Heart right ventricle (tissue), 16 donors: ENCODE data around the gene GHRH. TPM values are rescaled to one million over a fixed set of nuclear protein-coding genes. Genes with fewer than 3 reads are reported as not detected.

Experiments
- ATAC-seq, 8 donors: fragments of 200-7000 bp; cut with Tn5 transposase; one replicate each; pipeline ENCODE4 v1.9.1; 2020; ENCODE audit warnings: mild to moderate bottlenecking in 8 of 8, moderate library complexity in 8 of 8, moderate number of reproducible peaks in 1 of 8
- DNase-seq, 2 donors: peaks; one replicate each; pipeline ENCODE4 v3.0.0-alpha.2; 2020
- H3K27ac ChIP-seq, 10 donors: fragments of 200-600 bp; sonication (generic) in 2 of 10; one replicate each; pipeline versions ENCODE4 v1.5.0 to v1.8.0; 2020 to 2022; ENCODE audit warnings: mild to moderate bottlenecking in 3 of 10
- H3K27me3 ChIP-seq, 7 donors: fragments of 200-600 bp; one replicate each; pipeline ENCODE4 v1.8.0; 2021 to 2022; ENCODE audit warnings: mild to moderate bottlenecking in 2 of 7
- H3K36me3 ChIP-seq, 9 donors: fragments of 200-600 bp; sonication (generic) in 1 of 9; one replicate each; pipeline versions ENCODE4 v1.5.0 to v1.8.0; 2020 to 2022; ENCODE audit warnings: mild to moderate bottlenecking in 2 of 9
- H3K4me1 ChIP-seq, 9 donors: fragments of 200-600 bp; sonication (generic) in 1 of 9; one replicate each; pipeline versions ENCODE4 v1.5.0 to v1.8.0; 2020 to 2022; ENCODE audit warnings: mild to moderate bottlenecking in 4 of 9
- H3K4me3 ChIP-seq, 10 donors: fragments of 200-600 bp; sonication (generic) in 2 of 10; one replicate each; pipeline versions ENCODE4 v1.5.0 to v1.8.0; 2020 to 2022; ENCODE audit warnings: mild to moderate bottlenecking in 7 of 10, moderate library complexity in 2 of 10
- H3K9me3 ChIP-seq, 11 donors: fragments of 200-600 bp in 10 of 11; sonication (generic) in 2 of 11; one replicate each; pipeline versions ENCODE4 v1.5.0 to v1.8.0; 2013 to 2022; ENCODE audit warnings: mild to moderate bottlenecking in 2 of 11, control low read depth in 1 of 11, moderate library complexity in 1 of 11
- WGBS, 2 donors: extraction: QIAGEN DNeasy Blood & Tissue Kit; methylation state at CpG; one replicate each; pipeline ENCODE4 v1.1.7; 2013; ENCODE audit warnings: inconsistent platforms in 1 of 2; 5-methylcytosine and 5-hydroxymethylcytosine counted together
- intact Hi-C, 10 donors: fragments of 100-400 bp; cut with DNase I; formaldehyde crosslinking; loops; one replicate each; pipeline versions ENCODE4 v1.11.1 to v1.14.2; 2022
- polyA plus RNA-seq, 2 donors: library from polyadenylated mRNA; stranded (reverse); fragments of 200-250 nt; gene quantifications; one replicate each; pipeline ENCODE4 v1.2.3, GENCODE V29; 2013
- total RNA-seq, 10 donors: library from RNA; stranded (reverse); fragmentation: NEBNext Ultra II Directional in 3 of 10; extraction: Animal tissue kit (Norgen Biotek cat#: 25700) in 3 of 10; gene quantifications; one replicate each; pipeline versions ENCODE4 v1.2.1 to v1.2.4, GENCODE V29; 2021 to 2023
- TF ChIP-seq, protein P1 (sequence below), 9 donors: fragments of 200-600 bp; sonication (generic) in 2 of 9; IDR thresholded peaks; one replicate each; pipeline versions ENCODE4 v1.5.0 to v1.8.0; 2021 to 2022; ENCODE audit warnings: antibody characterized with exemption in 9 of 9, mild to moderate bottlenecking in 5 of 9, moderate library complexity in 1 of 9
- donor health status: Arrhythmogenic right ventricular cardiomyopathy.
- donor health status: ischemic (EF 13 %, LVEDD 7.1; RV severe dilation, severe dysfunction).
- donor health status: healthy with polysubstance abuse.
- donor health status: DM: no; HTN: yes; CAD: no.
- donor health status: DM: no; HTN: no; CAD: no.
- donor health status: ischemic (EF 25% LVEDD 6.9; RV normal size, moderate dysfunction).
- donor health status: ischemic (EF 25% LVEDD 5.7; RV mildly dilated, moderate dysfunction).
- donor health status: healthy.
- donor health status: DM: yes; HTN: yes; CAD: no.
- donor health status: Ischemic cardiomyopathy.
- donor health status: ischemic (EF 35%, LVEDD 5.7; RV mildly dilated, moderate dysfunction).
- donor health status: nonischemic (EF 11% LVEDD 7.7; RV severe dilation, severe dysfunction).
- donor health status: DM: yes; HTN: yes; CAD: no.
- donor health status: PGD.
- donor health status: ischemic (EF 29% LVEDD 5.4; RV normal size, mild dysfunction).
- donor health status: nonischemic (EF 23%, LVEDD 6.1; RV moderate dilation, normal function).

GHRH gene
- total and polyA plus RNA-seq, 12 donors = 0.85 to 2.5 (median 1.8) TPM; not detected in 9

DNA sequence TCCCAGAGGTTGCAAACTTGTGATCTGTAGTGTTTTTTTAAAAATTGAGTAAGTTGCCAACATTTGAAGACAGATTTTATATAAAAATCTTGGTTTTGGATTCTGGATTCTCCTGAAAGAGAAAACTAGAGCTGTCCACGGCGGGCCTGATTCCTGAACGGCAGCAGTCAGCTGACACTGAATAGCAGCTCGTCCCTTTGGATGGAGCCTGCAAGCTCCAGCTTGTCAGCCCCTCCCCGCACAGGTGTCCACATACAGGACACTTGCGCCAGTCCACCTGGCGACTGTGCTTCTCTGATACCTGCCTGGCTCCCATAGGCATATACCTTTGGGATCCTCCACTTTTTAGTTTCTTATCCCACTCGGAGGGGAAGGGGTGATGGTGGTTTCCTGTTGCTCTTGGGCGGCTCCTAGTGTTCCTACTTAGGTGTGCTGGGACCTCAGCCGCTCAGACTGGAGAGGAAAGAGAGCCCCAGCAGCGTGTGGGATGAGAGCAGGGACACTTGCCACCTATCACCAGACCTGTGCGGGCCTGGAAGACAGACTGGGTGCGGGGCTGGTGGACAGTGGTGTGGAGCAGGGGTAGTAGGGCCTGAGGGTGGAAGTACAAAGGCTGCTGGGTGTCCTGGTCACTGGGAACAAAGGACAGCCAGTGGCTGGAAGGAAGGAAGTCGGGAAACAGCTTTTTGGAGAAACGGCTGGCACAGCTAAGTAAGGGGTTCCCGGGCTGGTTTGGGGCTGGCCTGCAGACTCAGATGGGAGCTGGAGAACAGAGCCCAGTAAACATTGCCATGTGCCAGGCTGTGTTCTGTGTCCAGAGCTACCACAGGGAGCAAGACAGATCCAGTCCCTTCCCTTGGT is 18.3 kb downstream of the GHRH start:
- Histone ChIP-seq H3K36me3 (peaks cover 0 to 64% (median 34%) of the 10 kb centered on the region in 9 donors), H3K9me3 (no peaks in the 10 kb centered on the region), H3K4me3 (no peak overlapping the region), H3K27me3 (no peaks in the 10 kb centered on the region), H3K27ac (peak overlapping the region in 6 of 10 donors; percentile 32 to 62 (median 46)), H3K4me1 (peaks cover 0 to 32% (median 13%) of the 10 kb centered on the region in 9 donors)
- WGBS, 2 donors = 87% methylated on average over 16 of the region's 16 CpGs
- ATAC-seq = peak in 6 of 8 donors; percentile 18 to 69 (median 48)
- intact Hi-C loops = no loop called here
- TF ChIP-seq, protein P1, sequence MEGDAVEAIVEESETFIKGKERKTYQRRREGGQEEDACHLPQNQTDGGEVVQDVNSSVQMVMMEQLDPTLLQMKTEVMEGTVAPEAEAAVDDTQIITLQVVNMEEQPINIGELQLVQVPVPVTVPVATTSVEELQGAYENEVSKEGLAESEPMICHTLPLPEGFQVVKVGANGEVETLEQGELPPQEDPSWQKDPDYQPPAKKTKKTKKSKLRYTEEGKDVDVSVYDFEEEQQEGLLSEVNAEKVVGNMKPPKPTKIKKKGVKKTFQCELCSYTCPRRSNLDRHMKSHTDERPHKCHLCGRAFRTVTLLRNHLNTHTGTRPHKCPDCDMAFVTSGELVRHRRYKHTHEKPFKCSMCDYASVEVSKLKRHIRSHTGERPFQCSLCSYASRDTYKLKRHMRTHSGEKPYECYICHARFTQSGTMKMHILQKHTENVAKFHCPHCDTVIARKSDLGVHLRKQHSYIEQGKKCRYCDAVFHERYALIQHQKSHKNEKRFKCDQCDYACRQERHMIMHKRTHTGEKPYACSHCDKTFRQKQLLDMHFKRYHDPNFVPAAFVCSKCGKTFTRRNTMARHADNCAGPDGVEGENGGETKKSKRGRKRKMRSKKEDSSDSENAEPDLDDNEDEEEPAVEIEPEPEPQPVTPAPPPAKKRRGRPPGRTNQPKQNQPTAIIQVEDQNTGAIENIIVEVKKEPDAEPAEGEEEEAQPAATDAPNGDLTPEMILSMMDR (IDR thresholded peaks at IDR 0.05) = no peak
- no peak for DNase-seq

DNA sequence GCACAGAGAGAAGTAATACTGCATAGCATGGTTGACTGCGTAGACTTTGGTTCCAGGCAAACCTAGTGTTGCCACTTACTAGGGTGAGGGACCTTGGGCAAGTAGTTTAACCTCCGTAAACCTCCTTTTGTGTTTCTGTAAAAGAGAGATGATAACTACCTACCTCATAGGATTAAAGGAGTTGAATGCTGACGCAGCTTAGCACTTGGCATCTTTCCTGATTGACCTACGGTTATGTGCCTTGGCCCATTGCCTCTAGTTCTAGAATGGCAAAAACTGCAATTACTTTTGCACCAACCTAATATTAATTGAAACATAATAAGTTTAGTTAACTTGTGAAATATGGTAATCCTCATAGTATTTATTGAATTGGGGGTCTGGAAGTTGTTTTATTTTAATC is 19.1 kb downstream of the GHRH start:
- peaks cover 0 to 35% (median 13%) of the 10 kb centered on the region in 9 donors for H3K4me1 ChIP-seq
- TF ChIP-seq, protein P1 (IDR thresholded peaks at IDR 0.05) = no peak

DNA sequence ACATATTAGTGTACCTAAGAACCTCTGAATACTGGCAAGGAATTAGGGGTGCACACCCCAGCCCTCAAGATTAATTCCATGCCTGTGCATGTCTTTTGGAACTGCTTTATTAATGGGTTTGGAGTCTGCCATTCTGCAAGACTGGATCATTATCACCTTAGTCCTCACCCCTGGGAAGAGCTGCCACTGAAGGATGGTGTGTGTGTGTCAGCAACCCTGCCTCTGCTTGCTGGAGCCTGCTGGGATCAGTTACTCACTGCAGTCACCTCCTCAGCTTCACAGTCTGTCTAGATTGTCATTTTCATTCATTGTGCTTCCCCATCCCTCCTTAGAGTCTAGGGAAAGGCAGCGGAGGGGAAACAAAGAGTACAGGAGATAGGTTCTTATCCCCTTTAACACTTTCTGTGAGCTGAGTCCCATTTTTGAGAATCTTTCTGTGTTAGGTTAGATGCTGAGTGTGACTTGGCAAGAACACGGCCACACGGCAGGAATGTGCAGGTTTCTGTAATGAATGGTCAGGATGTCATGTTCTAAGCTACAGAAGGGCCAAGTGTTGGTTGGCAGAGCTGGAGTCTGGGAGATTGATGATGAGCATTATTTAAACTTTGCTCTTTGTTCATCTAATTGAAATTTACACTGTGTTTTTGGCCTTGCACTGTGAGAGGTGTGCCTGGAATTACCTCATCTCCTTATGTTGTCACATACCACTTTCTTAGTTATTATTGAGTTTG is 21.1 kb downstream of the GHRH start:
- Histone ChIP-seq H3K9me3 (no peaks in the 10 kb centered on the region), H3K27me3 (no peaks in the 10 kb centered on the region), H3K4me1 (peaks cover 0 to 40% (median 13%) of the 10 kb centered on the region in 9 donors), H3K4me3 (no peak overlapping the region), H3K36me3 (peaks cover 0 to 92% (median 58%) of the 10 kb centered on the region in 9 donors), H3K27ac (no peak overlapping the region)
- 90 to 92% methylated on average over 3 of the region's 3 CpGs for WGBS, 2 donors
- no peak for DNase-seq
- no peak for ATAC-seq
- intact Hi-C loops = no loop called here
- TF ChIP-seq, protein P1 (IDR thresholded peaks at IDR 0.05) = no peak

More for the DNA sequence above, 19.1 kb downstream of the GHRH start:
- Histone ChIP-seq H3K36me3 (peaks cover 0 to 72% (median 39%) of the 10 kb centered on the region in 9 donors), H3K27me3 (no peaks in the 10 kb centered on the region), H3K27ac (no peak overlapping the region), H3K9me3 (no peaks in the 10 kb centered on the region), H3K4me3 (no peak overlapping the region)
- WGBS, 2 donors = 82 to 87% methylated on average over 4 of the region's 4 CpGs
- ATAC-seq (no peak), DNase-seq (no peak)
- intact Hi-C loops = no loop called here

DNA sequence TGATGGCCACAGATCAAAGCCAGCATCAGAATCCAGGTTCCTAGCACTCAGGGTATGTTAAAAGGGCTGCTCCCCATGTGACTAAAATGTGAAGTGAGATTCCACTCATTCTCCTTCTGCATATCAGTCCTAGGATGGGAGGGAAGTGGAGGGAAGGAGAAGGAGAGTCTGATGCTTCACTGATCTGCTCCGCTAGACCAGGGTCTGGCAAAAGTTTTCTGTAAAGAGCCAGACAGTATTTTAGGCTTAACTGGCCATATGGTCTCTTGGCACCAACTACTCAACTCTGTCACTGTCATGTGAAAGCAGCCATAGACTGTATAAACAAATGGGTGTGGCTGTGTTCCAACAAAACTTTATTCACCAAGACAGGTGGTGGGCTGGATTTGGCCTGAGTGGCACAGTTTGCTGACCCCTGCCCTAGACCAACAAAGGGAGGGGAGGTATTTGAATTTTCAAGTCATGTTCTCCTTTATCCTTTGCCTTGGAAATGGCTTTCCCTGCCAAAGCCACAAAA is 22.6 kb downstream of the GHRH start:
- H3K9me3 ChIP-seq = no peaks in the 10 kb centered on the region
- 55 to 73% methylated on average over 1 of the region's 1 CpG for WGBS, 2 donors
- ATAC-seq (no peak), DNase-seq (no peak)
- H3K36me3 ChIP-seq = peaks cover 0 to 100% (median 72%) of the 10 kb centered on the region in 9 donors
- H3K4me3 ChIP-seq = no peak overlapping the region
- peak overlapping the region in 1 of 10 donors; percentile 2 for H3K27ac ChIP-seq
- intact Hi-C loops = no loop called here
- TF ChIP-seq, protein P1 (IDR thresholded peaks at IDR 0.05) = no peak
- H3K4me1 ChIP-seq = peaks cover 0 to 45% (median 14%) of the 10 kb centered on the region in 9 donors
- H3K27me3 ChIP-seq = no peaks in the 10 kb centered on the region
